GM12892 (cell line): ENCODE results near the gene NKX1-1.

Experiments
- POLR2A ChIP-seq: IDR thresholded peaks from 2 replicates; pipeline ENCODE4 v1.6.1; 2011; ENCODE audit warnings: low read depth, low read length, control low read depth
- POLR2AphosphoS5 ChIP-seq: IDR thresholded peaks from 2 replicates; pipeline ENCODE4 v1.6.1; 2011; ENCODE audit warnings: low read depth, low read length, control low read depth

- no peak for TF ChIP-seq POLR2A
- TF ChIP-seq POLR2AphosphoS5 = no peak
Observed at GRCh38 chr4:1382776-1383727, 23.2 kb downstream of the NKX1-1 start.
